Measurements from ENCODE around the gene SEMA3C. TPM values are rescaled to one million over a fixed set of nuclear protein-coding genes. Genes with fewer than 3 reads are reported as not detected.

The SEMA3C gene
- total and polyA plus RNA-seq, 7 donors = 8.4 to 298 (median 213) TPM

DNA sequence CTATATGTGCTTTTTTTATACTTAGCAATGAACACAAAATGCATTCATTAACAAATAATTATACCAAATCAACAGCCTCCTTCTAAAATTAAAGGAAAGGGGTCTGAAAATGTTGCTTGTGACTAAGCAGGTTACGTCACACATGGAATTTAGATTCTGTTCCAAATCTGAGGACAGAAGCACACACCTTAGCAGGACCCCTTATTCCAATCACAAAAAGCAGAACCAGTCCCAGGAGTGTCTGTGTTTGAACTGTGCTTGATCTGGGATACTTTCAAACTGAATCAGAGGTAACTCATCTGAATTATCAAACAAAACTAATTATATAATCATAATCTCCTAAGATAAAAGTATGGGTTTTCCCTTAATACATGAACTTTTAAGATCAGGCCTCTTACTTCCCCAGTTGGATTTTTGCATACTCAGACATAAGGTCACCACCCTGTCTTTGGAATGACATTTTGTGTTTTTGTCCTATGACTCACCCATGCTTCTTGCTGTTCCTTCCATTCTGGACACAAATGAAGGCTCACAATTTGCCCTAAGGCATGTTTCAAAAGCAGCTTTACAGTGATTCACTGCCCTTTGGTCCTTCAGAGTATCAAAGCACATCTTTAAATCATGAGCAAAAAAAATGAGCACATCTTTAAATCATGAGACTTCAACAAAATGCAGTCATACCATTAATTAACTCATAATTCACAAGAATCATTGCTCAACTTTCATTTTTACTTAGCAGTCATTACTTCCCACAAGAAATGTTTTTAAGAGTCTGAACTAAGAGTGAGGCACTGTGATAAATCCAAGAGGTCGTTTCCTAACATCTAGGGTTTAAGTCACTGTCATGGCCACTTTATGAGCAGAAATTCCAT, 35.5 kb downstream of the SEMA3C start:
- Histone ChIP-seq H3K4me1 (peaks cover 0 to 62% (median 26%) of the 10 kb centered on the region in 4 donors), H3K9me3 (no peaks in the 10 kb centered on the region), H3K36me3 (no peaks in the 10 kb centered on the region), H3K27ac (peak overlapping the region; percentile 66 to 75 (median 72)), H3K27me3 (no peaks in the 10 kb centered on the region), H3K4me3 (no peak overlapping the region)
- no peak for DNase-seq
- 51 to 60% methylated on average over 2 of the region's 2 CpGs for WGBS, 2 donors
- TF ChIP-seq CTCF (IDR thresholded peaks at IDR 0.05) (no peak), EP300 (IDR thresholded peaks at IDR 0.05) (peak in 1 of 4 donors; percentile 25), POLR2AphosphoS5 (IDR thresholded peaks at IDR 0.05) (peak; percentile 54 to 82 (median 55)), POLR2A (IDR thresholded peaks at IDR 0.05) (no peak)
- intact Hi-C loops (cut with DNase I) = no loop called here

DNA sequence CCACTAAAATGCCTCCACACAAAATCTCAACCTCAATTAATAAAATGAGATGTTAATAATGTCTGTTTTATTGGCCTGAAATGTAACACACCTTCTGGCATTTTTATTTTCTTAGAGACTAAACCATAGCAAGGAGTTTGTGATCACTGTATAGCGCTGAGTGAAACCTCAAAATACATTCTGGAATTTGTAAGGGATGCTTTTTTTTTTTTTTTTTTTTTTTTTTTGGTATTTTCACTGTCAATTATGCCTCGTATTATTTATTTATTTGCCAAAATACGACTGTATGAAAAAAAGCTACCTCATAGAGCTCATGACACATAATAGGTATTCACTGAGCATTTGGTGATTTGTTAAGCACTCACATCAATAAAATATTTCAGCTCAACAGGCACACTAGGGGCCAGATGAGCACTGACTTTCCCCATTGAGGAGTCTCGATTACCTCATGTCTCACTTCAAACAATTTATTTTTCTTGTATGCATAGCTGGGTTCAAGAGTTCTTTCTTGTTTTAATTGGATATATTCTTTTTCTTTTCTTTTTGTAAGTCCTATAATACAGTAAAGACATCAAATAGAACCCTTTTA, 36.5 kb downstream of the SEMA3C start:
- no peaks in the 10 kb centered on the region for H3K9me3 ChIP-seq
- no peaks in the 10 kb centered on the region for H3K27me3 ChIP-seq
- intact Hi-C loops (cut with DNase I) = no loop called here
- TF ChIP-seq POLR2A (IDR thresholded peaks at IDR 0.05) (no peak), CTCF (IDR thresholded peaks at IDR 0.05) (no peak)
- no peak for DNase-seq
- peaks cover 0 to 67% (median 30%) of the 10 kb centered on the region in 4 donors for H3K4me1 ChIP-seq
- no peaks in the 10 kb centered on the region for H3K36me3 ChIP-seq
- H3K4me3 ChIP-seq = no peak overlapping the region
- WGBS, 2 donors = 88 to 90% methylated on average over 4 of the region's 4 CpGs
- H3K27ac ChIP-seq = peak overlapping the region; percentile 66 to 75 (median 72)

- no peaks in the 10 kb centered on the region for H3K9me3 ChIP-seq
- H3K4me1 ChIP-seq = peaks cover 0 to 70% (median 37%) of the 10 kb centered on the region in 4 donors
- H3K27me3 ChIP-seq = no peaks in the 10 kb centered on the region
- no peak for DNase-seq
- 61 to 84% methylated on average over 1 of the region's 1 CpG for WGBS, 2 donors
- TF ChIP-seq EP300 (IDR thresholded peaks at IDR 0.05) (no peak), POLR2AphosphoS5 (IDR thresholded peaks at IDR 0.05) (no peak), POLR2A (IDR thresholded peaks at IDR 0.05) (no peak), CTCF (IDR thresholded peaks at IDR 0.05) (no peak)
- H3K36me3 ChIP-seq = no peaks in the 10 kb centered on the region
- intact Hi-C loops (cut with DNase I) = no loop called here
- H3K4me3 ChIP-seq = no peak overlapping the region
- peak overlapping the region in 3 of 4 donors; percentile 2 to 35 (median 35) for H3K27ac ChIP-seq
Measured at GRCh38 chr7:80881351-80881900, 37.4 kb downstream of the SEMA3C start.

- Histone ChIP-seq H3K36me3 (no peaks in the 10 kb centered on the region), H3K9me3 (no peaks in the 10 kb centered on the region), H3K27me3 (no peaks in the 10 kb centered on the region), H3K4me3 (no peak overlapping the region), H3K4me1 (peaks cover 0 to 54% (median 30%) of the 10 kb centered on the region in 4 donors), H3K27ac (peak overlapping the region in 3 of 4 donors; percentile 35 to 64 (median 46))
- no peak for DNase-seq
- intact Hi-C loops (cut with DNase I) = no loop called here
- TF ChIP-seq CTCF (IDR thresholded peaks at IDR 0.05) (no peak), POLR2A (IDR thresholded peaks at IDR 0.05) (no peak), POLR2AphosphoS5 (IDR thresholded peaks at IDR 0.05) (no peak), EP300 (IDR thresholded peaks at IDR 0.05) (no peak)
- 92 to 93% methylated on average over 5 of the region's 5 CpGs for WGBS, 2 donors
Measured at GRCh38 chr7:80879849-80880248, 39.0 kb downstream of the SEMA3C start.

All from sigmoid colon (tissue), 7 donors.